GM18907 (cell line): ENCODE measurements around the gene MTA1.

ENCODE experiments used
- ATAC-seq: cut with Tn5 transposase; IDR thresholded peaks from one replicate; pipeline ENCODE4 v1.9.1; 2021; ENCODE audit warnings: mild to moderate bottlenecking, moderate library complexity; ENCODE audit not compliant: unreplicated experiment

MTA1 gene

DNA sequence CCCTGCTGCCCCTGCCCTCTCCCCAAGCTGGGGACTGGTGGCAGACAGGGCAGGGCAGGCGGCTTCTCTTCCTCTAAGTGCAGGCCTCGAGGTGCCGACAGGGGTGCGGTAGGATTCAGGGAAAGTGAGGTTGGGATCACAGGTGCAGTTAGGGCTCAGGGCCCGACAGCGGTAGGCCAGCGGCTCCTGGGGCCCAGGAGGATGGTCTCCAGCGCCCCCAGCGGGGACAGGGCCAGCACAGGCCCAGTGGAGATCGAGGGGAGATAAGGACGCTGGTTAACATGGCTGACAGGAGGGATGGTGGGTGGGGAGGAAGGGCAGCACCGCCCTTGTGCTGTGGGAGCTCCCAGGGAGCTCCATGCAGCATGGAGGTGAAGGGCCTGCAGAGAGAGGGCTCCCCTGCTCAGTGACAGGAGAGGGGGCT is 66.1 kb downstream of the MTA1 start:
- no peak for ATAC-seq

DNA sequence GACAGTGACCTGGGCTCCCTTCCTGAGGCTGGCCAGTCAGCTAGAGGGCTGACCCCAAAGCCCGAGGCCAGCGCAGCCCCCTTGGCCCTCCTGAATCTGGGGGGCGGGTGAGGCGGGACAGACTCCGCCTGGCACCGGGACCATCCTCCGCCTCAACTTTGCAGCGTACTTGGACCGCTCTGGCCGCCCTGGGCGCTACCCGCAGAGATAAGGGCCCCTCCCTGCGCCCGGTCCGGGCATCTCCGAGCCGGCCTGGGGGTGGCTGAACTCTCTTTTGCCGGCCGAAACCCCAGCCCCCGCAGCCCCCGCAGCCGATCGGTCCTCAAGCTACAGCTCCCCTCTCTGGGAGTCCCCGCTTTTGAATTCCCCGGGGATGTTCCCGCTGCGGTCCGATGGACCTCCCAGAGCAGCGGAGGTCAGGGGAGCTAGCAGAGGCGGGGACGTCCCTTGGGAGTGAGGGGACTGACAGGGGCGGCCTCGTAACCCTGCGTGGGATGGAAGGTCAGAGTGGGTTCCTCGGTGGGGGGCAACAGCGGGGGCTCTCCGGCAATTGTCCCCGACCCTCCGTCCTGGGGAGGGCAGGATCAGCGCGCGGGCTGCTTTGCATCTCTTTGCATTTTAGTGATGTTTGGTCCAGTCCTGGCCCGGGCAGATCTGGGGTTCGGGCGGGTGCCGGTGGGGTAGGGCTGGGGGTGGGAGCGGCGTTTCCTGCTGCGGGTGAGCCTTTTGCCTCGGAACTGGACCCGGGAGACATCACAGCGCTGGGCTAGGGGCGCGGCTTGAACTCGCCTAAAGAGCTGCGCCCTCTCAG is 66.7 kb downstream of the MTA1 start, which contains the start of gene CRIP1:
TSS of gene CRIP1 (plus strand) at position 724 of the 811 bp plus-strand sequence. CDS start 374 bp downstream, outside the sequence.
- ATAC-seq: no peak

GRCh38 chr14:105486974-105487448 is 67.4 kb downstream of the MTA1 start:
- no peak for ATAC-seq

GRCh38 chr14:105487449-105487985 is 67.9 kb downstream of the MTA1 start:
- no peak for ATAC-seq

GRCh38 chr14:105487986-105488777 is 68.6 kb downstream of the MTA1 start:
- no peak for ATAC-seq

- ATAC-seq: no peak
Observed at GRCh38 chr14:105488781-105489541, 69.3 kb downstream of the MTA1 start.

DNA sequence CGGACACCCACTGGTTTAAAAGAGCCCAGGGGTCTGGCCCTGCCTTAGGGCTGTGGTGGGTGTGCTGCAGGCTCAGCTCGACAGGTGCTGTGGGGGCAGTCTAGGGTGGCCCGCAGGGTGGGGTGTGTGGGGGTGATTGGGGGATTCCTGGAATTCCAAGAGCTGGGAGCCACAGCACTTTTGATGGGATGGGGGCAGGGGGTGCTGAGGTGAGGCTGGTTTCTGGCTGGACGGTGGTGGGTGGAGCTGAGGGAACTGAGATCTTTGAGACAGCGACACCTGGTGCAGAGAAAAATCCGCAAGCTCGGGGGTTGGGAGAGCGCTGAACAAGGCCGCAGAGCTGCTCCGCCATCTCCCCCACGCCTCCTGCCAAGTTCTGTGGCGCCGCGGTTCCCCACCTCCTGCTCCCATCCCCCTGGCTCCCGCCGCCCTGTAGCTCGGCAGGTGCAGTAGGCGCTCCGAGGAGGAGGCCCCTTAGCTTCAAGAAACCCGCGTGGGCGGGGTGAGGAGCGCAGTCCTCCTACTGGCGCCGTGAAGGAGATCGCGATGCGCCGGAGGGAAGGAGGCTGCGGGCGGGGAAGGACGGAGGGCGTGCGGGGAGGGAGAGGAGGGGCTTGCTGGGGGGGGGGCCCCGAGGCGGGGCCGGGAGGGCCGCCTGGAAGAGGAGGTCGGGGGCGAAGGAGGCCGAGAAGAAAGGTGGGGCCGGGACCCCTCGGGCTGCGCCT is 70.1 kb downstream of the MTA1 start:
- ATAC-seq: no peak

GRCh38 chr14:105490267-105490571 is 70.6 kb downstream of the MTA1 start:
- ATAC-seq: peak; percentile 0

GRCh38 chr14:105490572-105491365 is 71.1 kb downstream of the MTA1 start, which contains the start of gene TEDC1:
Gene TEDC1, plus strand, starts transcription at chr14:105491246. Its CDS starts 130 bp downstream, at chr14:105491376.
- ATAC-seq: peak; percentile 71

- ATAC-seq: peak; percentile 14
Observed at GRCh38 chr14:105491366-105491973, 71.8 kb downstream of the MTA1 start.

- no peak for ATAC-seq
Observed at GRCh38 chr14:105492031-105492970, 72.7 kb downstream of the MTA1 start.

DNA sequence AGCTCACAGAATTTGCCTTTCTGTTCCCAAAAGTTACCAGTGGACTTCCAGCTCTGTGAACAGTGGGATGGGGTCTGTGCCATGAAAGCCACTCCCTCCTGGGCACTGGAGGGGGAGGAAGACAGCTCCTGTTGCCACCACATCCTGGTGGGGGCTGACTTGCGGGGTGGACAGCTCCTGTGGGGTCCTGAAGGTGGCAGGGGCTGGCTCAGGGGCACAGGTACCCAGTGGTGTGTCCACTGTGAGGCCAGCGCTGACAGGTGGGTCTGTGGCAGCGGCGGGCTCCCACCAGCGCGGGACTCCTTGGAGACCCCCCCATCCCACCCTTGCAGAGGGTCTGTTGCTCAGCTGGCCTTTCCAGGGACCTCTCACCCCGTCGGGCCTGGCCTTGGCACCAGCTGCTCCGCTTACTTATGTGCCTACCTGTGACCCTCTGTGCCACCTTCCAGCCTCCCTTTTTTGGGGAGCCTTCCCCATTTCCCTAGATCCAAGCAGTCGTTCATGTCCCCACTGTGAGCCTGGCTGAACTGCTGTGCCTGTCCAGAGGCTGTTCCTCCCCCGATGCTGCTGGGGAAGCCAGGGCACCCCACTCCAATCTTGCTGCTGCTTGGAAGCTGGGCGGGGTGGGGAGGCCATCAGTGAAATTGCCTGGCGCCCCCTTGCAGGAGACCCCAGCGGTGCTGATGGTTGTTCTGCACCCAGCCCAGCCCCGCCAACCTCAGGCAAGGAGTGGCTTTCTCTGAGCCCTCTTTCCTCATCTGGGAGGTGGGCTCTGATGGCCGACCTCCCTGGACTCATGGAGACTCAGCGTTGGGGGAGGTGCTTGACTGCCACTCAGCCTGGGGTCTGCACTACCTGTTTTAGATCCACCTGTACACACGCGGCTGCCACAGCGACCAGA is 73.6 kb downstream of the MTA1 start:
- ATAC-seq: no peak

DNA sequence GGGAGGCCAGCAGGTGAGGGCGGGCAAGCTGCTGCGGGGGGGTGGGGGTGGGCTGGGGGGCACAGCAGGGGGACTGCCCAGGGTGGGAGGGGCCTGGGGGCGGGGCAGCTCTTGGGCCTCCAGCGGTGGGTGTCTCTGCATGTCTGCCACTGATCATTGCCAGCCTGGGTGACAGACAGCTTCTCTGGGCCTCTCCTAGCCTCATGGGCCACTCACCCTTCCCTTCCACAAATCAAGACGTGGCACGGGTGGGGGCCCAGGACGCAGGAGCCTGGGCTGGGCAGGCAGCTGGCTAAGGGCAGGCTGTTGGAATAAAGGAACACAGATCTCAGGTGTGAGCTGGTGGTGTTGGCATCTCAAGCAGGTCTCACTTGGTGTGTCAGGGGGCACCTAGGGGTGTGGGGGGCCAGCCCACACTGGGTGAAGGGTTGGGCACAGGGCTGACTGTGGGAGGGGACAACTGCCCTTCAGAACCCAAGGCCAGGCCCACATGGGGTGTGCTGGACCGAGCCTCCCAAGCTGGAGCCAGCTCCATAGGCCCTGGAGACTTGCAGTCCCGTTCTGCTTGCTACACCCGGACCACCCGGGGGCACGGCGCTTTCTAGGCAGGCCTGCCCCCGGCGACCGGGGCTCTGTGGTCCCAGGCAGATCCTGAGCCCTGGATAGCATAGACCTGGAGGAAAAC is 74.4 kb downstream of the MTA1 start:
- ATAC-seq: no peak

- no peak for ATAC-seq
Observed at GRCh38 chr14:105494606-105494929, 74.9 kb downstream of the MTA1 start.

GRCh38 chr14:105495101-105495989 is 75.7 kb downstream of the MTA1 start:
- ATAC-seq: no peak
